GM20431 (cell line): ENCODE results near the gene ATG2A.

ENCODE experiments used
- in situ Hi-C: fragments of 300-500 bp; cut with MseI, MboI; formaldehyde crosslinking; loops from one replicate; pipeline ENCODE4 v1.15.0; 2020; ENCODE audit warnings: low sequenced_read_pairs; ENCODE audit not compliant: unreplicated experiment

ATG2A gene

GRCh38 chr11:64874308-64875240 is 42.4 kb downstream of the ATG2A start:
- in situ Hi-C loops = no loop called here

GRCh38 chr11:64872790-64873488 is 44.1 kb downstream of the ATG2A start:
- in situ Hi-C loops = no loop called here

GRCh38 chr11:64871492-64871891 is 45.5 kb downstream of the ATG2A start:
- in situ Hi-C loops = no loop called here

GRCh38 chr11:64870893-64871466 is 46.0 kb downstream of the ATG2A start:
- in situ Hi-C loops = no loop called here

GRCh38 chr11:64870176-64870892 is 46.7 kb downstream of the ATG2A start:
- in situ Hi-C loops = no loop called here

- in situ Hi-C loops = no loop called here
Observed at GRCh38 chr11:64869571-64870175, 47.3 kb downstream of the ATG2A start.

- in situ Hi-C loops = no loop called here
Observed at GRCh38 chr11:64868904-64869570, 48.0 kb downstream of the ATG2A start.

GRCh38 chr11:64867748-64868462 is 49.1 kb downstream of the ATG2A start:
- in situ Hi-C loops = no loop called here

- in situ Hi-C loops = no loop called here
Observed at GRCh38 chr11:64866173-64866491, 50.9 kb downstream of the ATG2A start.

- in situ Hi-C loops = no loop called here
Observed at GRCh38 chr11:64865286-64866172, 51.5 kb downstream of the ATG2A start.

GRCh38 chr11:64864473-64865285 is 52.3 kb downstream of the ATG2A start:
- in situ Hi-C loops = no loop called here

GRCh38 chr11:64864135-64864472 is 52.9 kb downstream of the ATG2A start:
- in situ Hi-C loops = no loop called here

- in situ Hi-C loops = no loop called here
Observed at GRCh38 chr11:64863391-64864060, 53.5 kb downstream of the ATG2A start.

GRCh38 chr11:64862987-64863390 is 54.0 kb downstream of the ATG2A start:
- in situ Hi-C loops = no loop called here

GRCh38 chr11:64861227-64861975 is 55.6 kb downstream of the ATG2A start:
- in situ Hi-C loops = no loop called here
